Neural progenitor cell (in vitro differentiated cells): Measurements from ENCODE around the gene APBB2.

Experiments used
- EZH2 ChIP-seq: fragments of 200-600 bp; sonication (generic); IDR thresholded peaks from 2 replicates; pipeline ENCODE4 v1.6.1; 2017; ENCODE audit warnings: antibody characterized with exemption, mild to moderate bottlenecking, moderate library complexity
- TF ChIP-seq, protein P1 (sequence below): fragments of 200-600 bp; sonication (generic); IDR thresholded peaks from 2 replicates; pipeline ENCODE4 v1.5.1; 2017; ENCODE audit warnings: antibody characterized with exemption, mild to moderate bottlenecking

DNA sequence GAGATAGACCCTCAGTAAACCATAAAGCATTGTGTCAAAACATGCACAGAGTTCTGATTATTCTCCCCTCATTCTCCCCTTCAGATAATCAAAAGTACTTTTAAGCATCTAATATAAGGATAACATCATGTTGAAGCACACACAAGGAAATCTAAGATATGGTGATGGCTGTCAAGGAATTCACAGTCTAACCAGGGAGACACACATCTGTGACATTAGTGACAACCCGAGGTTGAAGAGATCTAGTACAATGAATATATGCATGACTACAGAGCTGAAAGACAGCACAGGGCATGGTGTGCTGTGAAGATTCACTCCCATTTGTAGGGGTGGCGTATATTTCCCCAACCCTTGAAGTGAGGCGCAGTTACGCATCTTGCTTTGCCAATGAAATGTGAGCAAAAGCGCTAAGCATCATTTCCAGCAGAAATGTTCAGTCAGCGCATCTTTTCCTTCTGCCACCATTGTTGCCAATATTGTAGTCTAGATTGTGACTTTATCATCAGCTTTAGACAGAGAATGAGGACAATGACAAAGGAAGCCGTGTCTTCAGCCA is 342.6 kb downstream of the APBB2 start:
- TF ChIP-seq, protein P1, sequence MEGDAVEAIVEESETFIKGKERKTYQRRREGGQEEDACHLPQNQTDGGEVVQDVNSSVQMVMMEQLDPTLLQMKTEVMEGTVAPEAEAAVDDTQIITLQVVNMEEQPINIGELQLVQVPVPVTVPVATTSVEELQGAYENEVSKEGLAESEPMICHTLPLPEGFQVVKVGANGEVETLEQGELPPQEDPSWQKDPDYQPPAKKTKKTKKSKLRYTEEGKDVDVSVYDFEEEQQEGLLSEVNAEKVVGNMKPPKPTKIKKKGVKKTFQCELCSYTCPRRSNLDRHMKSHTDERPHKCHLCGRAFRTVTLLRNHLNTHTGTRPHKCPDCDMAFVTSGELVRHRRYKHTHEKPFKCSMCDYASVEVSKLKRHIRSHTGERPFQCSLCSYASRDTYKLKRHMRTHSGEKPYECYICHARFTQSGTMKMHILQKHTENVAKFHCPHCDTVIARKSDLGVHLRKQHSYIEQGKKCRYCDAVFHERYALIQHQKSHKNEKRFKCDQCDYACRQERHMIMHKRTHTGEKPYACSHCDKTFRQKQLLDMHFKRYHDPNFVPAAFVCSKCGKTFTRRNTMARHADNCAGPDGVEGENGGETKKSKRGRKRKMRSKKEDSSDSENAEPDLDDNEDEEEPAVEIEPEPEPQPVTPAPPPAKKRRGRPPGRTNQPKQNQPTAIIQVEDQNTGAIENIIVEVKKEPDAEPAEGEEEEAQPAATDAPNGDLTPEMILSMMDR: no peak
- no peak for TF ChIP-seq EZH2
